Right lobe of liver (tissue), 4 donors: ENCODE results near the gene ZNF649.
A peak's percentile ranks its signal among the peaks of the same experiment; 100 is the strongest.

Experiments used
- POLR2A ChIP-seq: fragments of 450-650 bp; IDR thresholded peaks from one replicate; pipeline ENCODE4 v1.6.1; 2017; ENCODE audit warnings: antibody characterized with exemption, mild to moderate bottlenecking
- TF ChIP-seq, protein P1 (sequence below), 4 donors: fragments of 200-600 bp in 3 of 4; fragments of 450-650 bp in 1 of 4; IDR thresholded peaks; one replicate each; pipeline versions ENCODE4 v1.5.1 to v1.8.0; 2016 to 2022; ENCODE audit warnings: antibody characterized with exemption in 4 of 4, mild to moderate bottlenecking in 2 of 4
- donor health status: DM: no; HTN: no; CAD: no.
- donor health status: DM: no; HTN: no; CAD: no.
- donor health status: DM: no; HTN: yes; CAD: no.

GRCh38 chr19:51926784-51927741 lies 22.2 kb upstream of the ZNF649 start, which contains the start of gene ZNF613:
- TF ChIP-seq, protein P1, sequence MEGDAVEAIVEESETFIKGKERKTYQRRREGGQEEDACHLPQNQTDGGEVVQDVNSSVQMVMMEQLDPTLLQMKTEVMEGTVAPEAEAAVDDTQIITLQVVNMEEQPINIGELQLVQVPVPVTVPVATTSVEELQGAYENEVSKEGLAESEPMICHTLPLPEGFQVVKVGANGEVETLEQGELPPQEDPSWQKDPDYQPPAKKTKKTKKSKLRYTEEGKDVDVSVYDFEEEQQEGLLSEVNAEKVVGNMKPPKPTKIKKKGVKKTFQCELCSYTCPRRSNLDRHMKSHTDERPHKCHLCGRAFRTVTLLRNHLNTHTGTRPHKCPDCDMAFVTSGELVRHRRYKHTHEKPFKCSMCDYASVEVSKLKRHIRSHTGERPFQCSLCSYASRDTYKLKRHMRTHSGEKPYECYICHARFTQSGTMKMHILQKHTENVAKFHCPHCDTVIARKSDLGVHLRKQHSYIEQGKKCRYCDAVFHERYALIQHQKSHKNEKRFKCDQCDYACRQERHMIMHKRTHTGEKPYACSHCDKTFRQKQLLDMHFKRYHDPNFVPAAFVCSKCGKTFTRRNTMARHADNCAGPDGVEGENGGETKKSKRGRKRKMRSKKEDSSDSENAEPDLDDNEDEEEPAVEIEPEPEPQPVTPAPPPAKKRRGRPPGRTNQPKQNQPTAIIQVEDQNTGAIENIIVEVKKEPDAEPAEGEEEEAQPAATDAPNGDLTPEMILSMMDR (IDR thresholded peaks at IDR 0.05) = peak; percentile 5 to 26 (median 20)
- TF ChIP-seq POLR2A = no peak
